ENCODE data around the gene NFIA. TPM values are rescaled to one million over a fixed set of nuclear protein-coding genes. Genes with fewer than 3 reads are reported as not detected.

The NFIA gene
- total and polyA plus RNA-seq, 9 of the 15 experiments (the other 6 are each of a cell fraction or from before 2014, with no cell fraction given), result 5.3 to 24.9 (median 9.8) TPM

DNA sequence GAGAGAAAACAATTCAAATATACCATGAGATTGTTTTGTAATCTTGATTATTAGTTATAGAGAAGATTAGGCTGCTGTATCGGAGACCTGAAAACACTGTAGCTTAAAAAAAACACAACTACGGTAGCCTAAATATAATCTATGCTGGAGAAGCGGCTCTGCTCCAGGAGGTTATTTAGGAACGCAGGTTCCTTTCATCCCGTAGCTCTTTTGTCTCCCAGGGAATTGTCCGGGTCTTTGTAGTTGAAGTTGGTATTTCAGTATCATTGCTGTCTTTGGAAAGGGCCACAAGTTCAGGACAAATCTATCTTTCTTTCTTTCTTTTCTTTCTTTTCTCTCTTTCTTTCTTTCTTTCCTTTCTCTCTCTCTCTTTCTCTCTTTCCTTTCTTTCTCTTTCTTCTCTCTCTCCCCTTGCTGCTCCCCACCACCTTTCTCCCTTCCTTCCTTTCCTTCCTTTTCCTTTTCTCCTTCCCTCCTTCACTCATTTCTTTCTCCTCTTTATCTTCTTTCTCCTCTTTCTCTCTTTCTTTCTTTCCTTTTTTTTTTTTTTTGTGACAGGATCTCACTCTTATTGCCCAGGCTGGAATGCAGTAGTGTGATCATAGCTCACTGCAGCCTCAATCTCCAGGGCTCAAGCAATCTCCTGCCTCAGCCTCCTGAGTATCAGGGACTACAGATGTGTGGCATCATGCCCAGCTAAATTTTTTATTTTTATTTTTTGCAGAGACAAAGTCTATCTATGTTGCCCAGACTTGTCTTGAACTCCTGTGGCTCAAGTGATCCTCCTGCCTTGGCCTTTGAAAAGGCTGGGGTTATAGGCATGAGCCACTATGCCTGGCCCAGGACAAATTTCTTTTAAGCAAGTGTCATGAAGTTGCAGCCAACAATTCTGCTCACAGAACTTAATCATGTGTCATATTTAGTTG, 10.9 kb upstream of the NFIA start (continued):
- TF ChIP-seq ZNF609 (CRISPR knock-in tag; IDR thresholded peaks at IDR 0.05; ENCODE audit: borderline replicate concordance) (no peak), MED1 (CRISPR knock-in tag; IDR thresholded peaks at IDR 0.05; ENCODE audit: borderline replicate concordance) (no peak), FIP1L1 (IDR thresholded peaks at IDR 0.05; ENCODE audit: low read depth, low read length, poor library complexity, severe bottlenecking) (no peak), SMAD3 (CRISPR knock-in tag; conservative IDR thresholded peaks at IDR 0.05) (no peak), MYC (IDR thresholded peaks at IDR 0.05; ENCODE audit: low read depth, low read length) (no peak), MYC (CRISPR knock-in tag; IDR thresholded peaks at IDR 0.05; ENCODE audit: borderline replicate concordance, low read depth) (no peak), HSF4 (CRISPR knock-in tag; IDR thresholded peaks at IDR 0.05; ENCODE audit: borderline replicate concordance) (no peak), MTF1 (CRISPR knock-in tag; IDR thresholded peaks at IDR 0.05; ENCODE audit: borderline replicate concordance) (no peak), KAT2B (IDR thresholded peaks at IDR 0.05; ENCODE audit: low read depth, low read length) (no peak), EZH2 (IDR thresholded peaks at IDR 0.05; ENCODE audit: borderline replicate concordance, low read depth, low read length) (no peak), ZNF830 (CRISPR knock-in tag; IDR thresholded peaks at IDR 0.05) (no peak), TEAD1 (CRISPR knock-in tag; IDR thresholded peaks at IDR 0.05) (no peak), ZNF507 (tag; conservative IDR thresholded peaks at IDR 0.05) (no peak), CGGBP1 (CRISPR knock-in tag; IDR thresholded peaks at IDR 0.05) (no peak)
- TF ChIP-seq, protein P1, sequence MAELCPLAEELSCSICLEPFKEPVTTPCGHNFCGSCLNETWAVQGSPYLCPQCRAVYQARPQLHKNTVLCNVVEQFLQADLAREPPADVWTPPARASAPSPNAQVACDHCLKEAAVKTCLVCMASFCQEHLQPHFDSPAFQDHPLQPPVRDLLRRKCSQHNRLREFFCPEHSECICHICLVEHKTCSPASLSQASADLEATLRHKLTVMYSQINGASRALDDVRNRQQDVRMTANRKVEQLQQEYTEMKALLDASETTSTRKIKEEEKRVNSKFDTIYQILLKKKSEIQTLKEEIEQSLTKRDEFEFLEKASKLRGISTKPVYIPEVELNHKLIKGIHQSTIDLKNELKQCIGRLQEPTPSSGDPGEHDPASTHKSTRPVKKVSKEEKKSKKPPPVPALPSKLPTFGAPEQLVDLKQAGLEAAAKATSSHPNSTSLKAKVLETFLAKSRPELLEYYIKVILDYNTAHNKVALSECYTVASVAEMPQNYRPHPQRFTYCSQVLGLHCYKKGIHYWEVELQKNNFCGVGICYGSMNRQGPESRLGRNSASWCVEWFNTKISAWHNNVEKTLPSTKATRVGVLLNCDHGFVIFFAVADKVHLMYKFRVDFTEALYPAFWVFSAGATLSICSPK (IDR thresholded peaks at IDR 0.05; ENCODE audit: borderline replicate concordance), result peak; percentile 80; the same call in 1 of the 2 replicates
- TF ChIP-seq, protein P2, sequence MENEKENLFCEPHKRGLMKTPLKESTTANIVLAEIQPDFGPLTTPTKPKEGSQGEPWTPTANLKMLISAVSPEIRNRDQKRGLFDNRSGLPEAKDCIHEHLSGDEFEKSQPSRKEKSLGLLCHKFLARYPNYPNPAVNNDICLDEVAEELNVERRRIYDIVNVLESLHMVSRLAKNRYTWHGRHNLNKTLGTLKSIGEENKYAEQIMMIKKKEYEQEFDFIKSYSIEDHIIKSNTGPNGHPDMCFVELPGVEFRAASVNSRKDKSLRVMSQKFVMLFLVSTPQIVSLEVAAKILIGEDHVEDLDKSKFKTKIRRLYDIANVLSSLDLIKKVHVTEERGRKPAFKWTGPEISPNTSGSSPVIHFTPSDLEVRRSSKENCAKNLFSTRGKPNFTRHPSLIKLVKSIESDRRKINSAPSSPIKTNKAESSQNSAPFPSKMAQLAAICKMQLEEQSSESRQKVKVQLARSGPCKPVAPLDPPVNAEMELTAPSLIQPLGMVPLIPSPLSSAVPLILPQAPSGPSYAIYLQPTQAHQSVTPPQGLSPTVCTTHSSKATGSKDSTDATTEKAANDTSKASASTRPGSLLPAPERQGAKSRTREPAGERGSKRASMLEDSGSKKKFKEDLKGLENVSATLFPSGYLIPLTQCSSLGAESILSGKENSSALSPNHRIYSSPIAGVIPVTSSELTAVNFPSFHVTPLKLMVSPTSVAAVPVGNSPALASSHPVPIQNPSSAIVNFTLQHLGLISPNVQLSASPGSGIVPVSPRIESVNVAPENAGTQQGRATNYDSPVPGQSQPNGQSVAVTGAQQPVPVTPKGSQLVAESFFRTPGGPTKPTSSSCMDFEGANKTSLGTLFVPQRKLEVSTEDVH (IDR thresholded peaks at IDR 0.05; ENCODE audit: low read depth, partially characterized antibody), result no peak
